HG03159 (cell line): ENCODE measurements around the gene BLVRA.

Experiments used
- ATAC-seq: cut with Tn5 transposase; IDR thresholded peaks from one replicate; pipeline ENCODE4 v1.9.1; 2021; ENCODE audit warnings: mild to moderate bottlenecking, moderate library complexity; ENCODE audit not compliant: unreplicated experiment

Gene BLVRA

GRCh38 chr7:43855176-43855575 is 96.7 kb downstream of the BLVRA start:
- no peak for ATAC-seq

GRCh38 chr7:43856316-43856715 is 97.8 kb downstream of the BLVRA start:
- no peak for ATAC-seq
